Activated naive CD4-positive, alpha-beta T cell treated with anti-CD3 and anti-CD28 coated beads, Interleukin-2, amount 10 ng/mL, durations not matched to agents 7 days and 5 days (primary cell): ENCODE results near the gene BSN.

ENCODE experiments used
- CTCF ChIA-PET: fragments of 350-600 bp; sonication (Branson Sonifier 250); formaldehyde crosslinking; loops from one replicate; lab custom pipeline; 2021; ENCODE audit warnings: antibody characterized with exemption; lab: Charles Lee
- DNase-seq: peaks from one replicate; pipeline ENCODE4 v3.0.0-alpha.2; 2020
- H3K27ac Mint-ChIP-seq: one replicate; pipeline ENCODE4 v1.8.0; 2021; ENCODE audit warnings: mild to moderate bottlenecking, moderate library complexity, mixed read lengths
- H3K27me3 Mint-ChIP-seq: one replicate; pipeline ENCODE4 v1.8.0; 2021; ENCODE audit warnings: mild to moderate bottlenecking, mixed read lengths
- H3K36me3 Mint-ChIP-seq: one replicate; pipeline ENCODE4 v1.8.0; 2021; ENCODE audit warnings: mixed read lengths
- H3K4me1 Mint-ChIP-seq: one replicate; pipeline ENCODE4 v1.8.0; 2021; ENCODE audit warnings: mixed read lengths
- H3K4me3 Mint-ChIP-seq: one replicate; pipeline ENCODE4 v1.8.0; 2021; ENCODE audit warnings: mild to moderate bottlenecking, moderate library complexity, mixed read lengths
- H3K9me3 Mint-ChIP-seq: one replicate; pipeline ENCODE4 v1.8.0; 2021; ENCODE audit warnings: mixed read lengths

BSN gene

GRCh38 chr3:49553692-49554632 is at the start of gene BSN:
Gene BSN, plus strand, starts transcription at chr3:49554477. Its CDS starts 126 bp downstream, at chr3:49554603.
- Mint-ChIP-seq H3K36me3 (no peaks in the 10 kb centered on the region), H3K27me3 (peaks cover 65% of the 10 kb centered on the region), H3K4me3 (peak within 1 kb of the TSS; percentile 75), H3K9me3 (no peaks in the 10 kb centered on the region), H3K4me1 (peaks cover 26% of the 10 kb centered on the region), H3K27ac (no peak within 1 kb of the TSS)
- CTCF ChIA-PET: interaction anchor here (1.7 to 2.2 kb wide), 2 partner anchors 11 to 14 kb away, joined by 3 to 11 read pairs; no protein-coding TSS in a partner anchor
- peak; percentile 89 for DNase-seq

- no peak overlapping the region for H3K27ac Mint-ChIP-seq
Observed at GRCh38 chr3:49506906-49507305, 47.4 kb upstream of the BSN start.

GRCh38 chr3:49509028-49509561 is 45.2 kb upstream of the BSN start:
- Mint-ChIP-seq H3K27ac (no peak overlapping the region), H3K4me3 (no peak overlapping the region), H3K27me3 (no peaks in the 10 kb centered on the region), H3K4me1 (peaks cover 2% of the 10 kb centered on the region), H3K36me3 (peaks cover 22% of the 10 kb centered on the region), H3K9me3 (no peaks in the 10 kb centered on the region)
- CTCF ChIA-PET: no interaction called here
- no peak for DNase-seq

More at GRCh38 chr3:49506906-49507305, 47.4 kb upstream of the BSN start:
- DNase-seq: no peak
- no peaks in the 10 kb centered on the region for H3K9me3 Mint-ChIP-seq
- H3K27me3 Mint-ChIP-seq: no peaks in the 10 kb centered on the region
- H3K36me3 Mint-ChIP-seq: peaks cover 17% of the 10 kb centered on the region
- peaks cover 2% of the 10 kb centered on the region for H3K4me1 Mint-ChIP-seq
- no peak overlapping the region for H3K4me3 Mint-ChIP-seq
- CTCF ChIA-PET: no interaction called here

- CTCF ChIA-PET: interaction anchor here (0.6 to 1.4 kb wide), 3 partner anchors 29 to 160 kb away, joined by 3 to 7 read pairs (median 3); no protein-coding TSS in a partner anchor
- no peak for DNase-seq
- no peak overlapping the region for H3K27ac Mint-ChIP-seq
- peaks cover 32% of the 10 kb centered on the region for H3K36me3 Mint-ChIP-seq
- H3K9me3 Mint-ChIP-seq: no peaks in the 10 kb centered on the region
- no peaks in the 10 kb centered on the region for H3K27me3 Mint-ChIP-seq
- no peak overlapping the region for H3K4me3 Mint-ChIP-seq
- peaks cover 2% of the 10 kb centered on the region for H3K4me1 Mint-ChIP-seq
Observed at GRCh38 chr3:49511639-49512038, 42.6 kb upstream of the BSN start.

GRCh38 chr3:49512781-49513355 is 41.4 kb upstream of the BSN start:
- Mint-ChIP-seq H3K27ac (no peak overlapping the region), H3K27me3 (no peaks in the 10 kb centered on the region), H3K36me3 (peaks cover 39% of the 10 kb centered on the region), H3K9me3 (no peaks in the 10 kb centered on the region), H3K4me3 (no peak overlapping the region), H3K4me1 (no peaks in the 10 kb centered on the region)
- CTCF ChIA-PET: interaction anchor here (0.7 kb wide), 1 partner anchor 13 kb away, joined by 3 read pairs; no protein-coding TSS in a partner anchor
- DNase-seq: no peak

- DNase-seq: no peak
- Mint-ChIP-seq H3K4me3 (no peak overlapping the region), H3K27me3 (no peaks in the 10 kb centered on the region), H3K4me1 (no peaks in the 10 kb centered on the region), H3K36me3 (peaks cover 43% of the 10 kb centered on the region), H3K27ac (no peak overlapping the region), H3K9me3 (no peaks in the 10 kb centered on the region)
- CTCF ChIA-PET: interaction anchor here (0.7 kb wide), 2 partner anchors 13 to 38 kb away, joined by 3 to 4 read pairs; no protein-coding TSS in a partner anchor
Observed at GRCh38 chr3:49513494-49514124, 40.7 kb upstream of the BSN start.

GRCh38 chr3:49518016-49518415 is 36.3 kb upstream of the BSN start:
- Mint-ChIP-seq H3K27me3 (no peaks in the 10 kb centered on the region), H3K4me1 (no peaks in the 10 kb centered on the region), H3K27ac (no peak overlapping the region), H3K9me3 (no peaks in the 10 kb centered on the region), H3K36me3 (peaks cover 36% of the 10 kb centered on the region), H3K4me3 (no peak overlapping the region)
- DNase-seq: no peak
- CTCF ChIA-PET: no interaction called here

- no peak overlapping the region for H3K4me3 Mint-ChIP-seq
- no peaks in the 10 kb centered on the region for H3K9me3 Mint-ChIP-seq
- H3K36me3 Mint-ChIP-seq: peaks cover 36% of the 10 kb centered on the region
- CTCF ChIA-PET: no interaction called here
- no peaks in the 10 kb centered on the region for H3K4me1 Mint-ChIP-seq
- no peak for DNase-seq
- no peaks in the 10 kb centered on the region for H3K27me3 Mint-ChIP-seq
- no peak overlapping the region for H3K27ac Mint-ChIP-seq
Observed at GRCh38 chr3:49518441-49518840, 35.8 kb upstream of the BSN start.

- no peaks in the 10 kb centered on the region for H3K27me3 Mint-ChIP-seq
- DNase-seq: no peak
- CTCF ChIA-PET: no interaction called here
Observed at GRCh38 chr3:49519296-49519695, 35.0 kb upstream of the BSN start.

GRCh38 chr3:49519916-49520385 is 34.3 kb upstream of the BSN start:
- Mint-ChIP-seq H3K27me3 (no peaks in the 10 kb centered on the region), H3K27ac (no peak overlapping the region), H3K4me3 (no peak overlapping the region), H3K36me3 (peaks cover 29% of the 10 kb centered on the region), H3K4me1 (no peaks in the 10 kb centered on the region), H3K9me3 (no peaks in the 10 kb centered on the region)
- CTCF ChIA-PET: no interaction called here
- DNase-seq: no peak

More at GRCh38 chr3:49519296-49519695, 35.0 kb upstream of the BSN start:
- Mint-ChIP-seq H3K4me1 (no peaks in the 10 kb centered on the region), H3K36me3 (peaks cover 29% of the 10 kb centered on the region), H3K27ac (no peak overlapping the region), H3K9me3 (no peaks in the 10 kb centered on the region), H3K4me3 (no peak overlapping the region)

GRCh38 chr3:49523756-49524747 is 30.2 kb upstream of the BSN start:
- Mint-ChIP-seq H3K27me3 (no peaks in the 10 kb centered on the region), H3K4me3 (no peak overlapping the region)
- no peak for DNase-seq

GRCh38 chr3:49529567-49529966 is 24.7 kb upstream of the BSN start:
- Mint-ChIP-seq H3K27me3 (no peaks in the 10 kb centered on the region), H3K4me3 (no peak overlapping the region), H3K4me1 (no peaks in the 10 kb centered on the region), H3K27ac (no peak overlapping the region), H3K9me3 (no peaks in the 10 kb centered on the region), H3K36me3 (peaks cover 15% of the 10 kb centered on the region)
- CTCF ChIA-PET: interaction anchor here (1.5 kb wide), 1 partner anchor 10 kb away, joined by 9 read pairs; no protein-coding TSS in a partner anchor
- DNase-seq: no peak

More at GRCh38 chr3:49523756-49524747, 30.2 kb upstream of the BSN start:
- Mint-ChIP-seq H3K9me3 (no peaks in the 10 kb centered on the region), H3K36me3 (peaks cover 5% of the 10 kb centered on the region), H3K27ac (no peak overlapping the region), H3K4me1 (no peaks in the 10 kb centered on the region)
- CTCF ChIA-PET: interaction anchor here (1.0 kb wide), 1 partner anchor 15 kb away, joined by 6 read pairs; no protein-coding TSS in a partner anchor

GRCh38 chr3:49530231-49530630 is 24.0 kb upstream of the BSN start:
- CTCF ChIA-PET: interaction anchor here (1.5 kb wide), 1 partner anchor 9 kb away, joined by 9 read pairs; no protein-coding TSS in a partner anchor
- H3K27me3 Mint-ChIP-seq: no peaks in the 10 kb centered on the region
- no peaks in the 10 kb centered on the region for H3K4me1 Mint-ChIP-seq
- DNase-seq: no peak
- H3K36me3 Mint-ChIP-seq: peaks cover 15% of the 10 kb centered on the region
- no peaks in the 10 kb centered on the region for H3K9me3 Mint-ChIP-seq
- H3K27ac Mint-ChIP-seq: peak overlapping the region; percentile 34
- H3K4me3 Mint-ChIP-seq: no peak overlapping the region
